CD4-positive, alpha-beta memory T cell (primary cell): ENCODE measurements around the gene TTPAL. TPM values are rescaled to one million over a fixed set of nuclear protein-coding genes. Genes with fewer than 3 reads are reported as not detected.

Source experiments
- CTCF ChIA-PET: fragments of 350-600 bp; sonication (Branson Sonifier 250); formaldehyde crosslinking; loops from one replicate; lab custom pipeline; 2021; ENCODE audit warnings: inconsistent platforms; ENCODE audit not compliant: partially characterized antibody; lab: Charles Lee
- POLR2A ChIA-PET: fragments of 350-600 bp; sonication (Branson Sonifier 250); formaldehyde crosslinking; loops from one replicate; lab custom pipeline; 2021; ENCODE audit not compliant: partially characterized antibody; lab: Charles Lee
- DNase-seq, 5 donors: peaks; one replicate each; pipeline versions ENCODE4 v3.0.0 to v3.0.0-alpha.2; 2020 to 2022; ENCODE audit warnings: mixed read lengths in 1 of 5
- H3K27ac ChIP-seq: one replicate; pipeline ENCODE4 v1.7.0; 2013; ENCODE audit warnings: low read depth, low read length
- H3K27me3 ChIP-seq: 2 replicates; pipeline ENCODE4 v1.7.0; 2013; ENCODE audit warnings: mild to moderate bottlenecking, low read length, moderate library complexity; ENCODE audit not compliant: insufficient read depth
- H3K36me3 ChIP-seq: 2 replicates; pipeline ENCODE4 v1.7.0; 2013; ENCODE audit warnings: mild to moderate bottlenecking, low read length, moderate library complexity; ENCODE audit not compliant: insufficient read depth
- H3K4me1 ChIP-seq: 2 replicates; pipeline ENCODE4 v1.7.0; 2013; ENCODE audit warnings: mild to moderate bottlenecking, low read length, moderate library complexity; ENCODE audit not compliant: insufficient read depth
- H3K4me3 ChIP-seq, 2 donors: one replicate each; pipeline ENCODE4 v1.7.0; 2013; ENCODE audit warnings: low read length in 2 of 2, mild to moderate bottlenecking in 1 of 2
- H3K9me3 ChIP-seq, 2 donors: one replicate each; pipeline ENCODE4 v1.7.0; 2013; ENCODE audit warnings: low read length in 2 of 2, control low read depth in 1 of 2; ENCODE audit not compliant: control insufficient read depth in 1 of 2
- H3K27ac Mint-ChIP-seq, 7 donors: one replicate each; pipeline ENCODE4 v1.8.0; 2020 to 2021; ENCODE audit warnings: mixed read lengths in 7 of 7, mild to moderate bottlenecking in 6 of 7, inconsistent platforms in 3 of 7, moderate library complexity in 3 of 7
- H3K27me3 Mint-ChIP-seq, 2 donors: one replicate each; pipeline ENCODE4 v1.8.0; 2020 to 2021; ENCODE audit warnings: mixed read lengths in 2 of 2
- H3K36me3 Mint-ChIP-seq, 2 donors: one replicate each; pipeline ENCODE4 v1.8.0; 2020 to 2021; ENCODE audit warnings: mixed read lengths in 2 of 2, inconsistent platforms in 1 of 2, mild to moderate bottlenecking in 1 of 2
- H3K4me1 Mint-ChIP-seq, 4 donors: one replicate each; pipeline ENCODE4 v1.8.0; 2020 to 2021; ENCODE audit warnings: mixed read lengths in 4 of 4, mild to moderate bottlenecking in 1 of 4
- H3K4me3 Mint-ChIP-seq, 8 donors: one replicate each; pipeline ENCODE4 v1.8.0; 2020 to 2021; ENCODE audit warnings: mixed read lengths in 8 of 8, mild to moderate bottlenecking in 7 of 8, moderate library complexity in 6 of 8, inconsistent platforms in 3 of 8
- H3K9me3 Mint-ChIP-seq, 8 donors: one replicate each; pipeline ENCODE4 v1.8.0; 2020 to 2021; ENCODE audit warnings: mixed read lengths in 8 of 8, mild to moderate bottlenecking in 5 of 8, inconsistent platforms in 3 of 8, moderate library complexity in 1 of 8
- intact Hi-C: fragments of 100-400 bp; cut with micrococcal nuclease; formaldehyde crosslinking; loops from one replicate; pipeline ENCODE4 v1.15.1; 2023
- polyA plus RNA-seq, 2 donors: library from polyadenylated mRNA; unstranded; fragments of 300-500 nt; fragmentation: Illumina TruSeq; gene quantifications; one replicate each; pipeline ENCODE4 v1.2.3, GENCODE V29; 2021
- total RNA-seq, 2 experiments: library from RNA; stranded (reverse); gene quantifications; one replicate each; pipeline ENCODE4 v1.2.3, GENCODE V29; 2021

Gene TTPAL
- total RNA-seq (10 to 100 TPM; 17.5 to 18.9 TPM), polyA plus RNA-seq (10 to 100 TPM in 1 of 2 donors, 1 to 10 TPM in 1; 5.7 to 12.3 TPM)

- H3K36me3 Mint-ChIP-seq, result peaks cover 7 to 16% of the 10 kb centered on the region in 2 donors
- intact Hi-C loops, result loop anchor here (2.0 to 5.0 kb wide), 2 partner anchors 47 to 264 kb away; partner anchors contain the start of genes OSER1 and SERINC3
- peak within 1 kb of the TSS; percentile 53 to 72 for H3K4me3 ChIP-seq
- ChIA-PET POLR2A (interaction anchor here (0.6 to 1.9 kb wide), 20 partner anchors 9 to 390 kb away, joined by 3 to 27 read pairs (median 3); partner anchors contain the start of genes OSER1 and SERINC3), CTCF (interaction anchor here (0.9 to 2.1 kb wide), 5 partner anchors 12 to 258 kb away, joined by 3 to 9 read pairs (median 5); partner anchors contain the start of gene SERINC3)
- H3K27ac ChIP-seq, result peak within 1 kb of the TSS; percentile 95
- H3K4me1 ChIP-seq, result peaks cover 17% of the 10 kb centered on the region
- peak; percentile 85 to 89 (median 89) for DNase-seq
- H3K4me3 Mint-ChIP-seq, result peak within 1 kb of the TSS; percentile 88 to 94 (median 92)
- no peaks in the 10 kb centered on the region for H3K27me3 Mint-ChIP-seq
- H3K27ac Mint-ChIP-seq, result peak within 1 kb of the TSS; percentile 92 to 99 (median 96)
- peaks cover 6% of the 10 kb centered on the region for H3K36me3 ChIP-seq
- H3K27me3 ChIP-seq, result no peaks in the 10 kb centered on the region
- H3K9me3 Mint-ChIP-seq, result no peaks in the 10 kb centered on the region
- no peaks in the 10 kb centered on the region for H3K9me3 ChIP-seq
- peaks cover 13 to 32% (median 25%) of the 10 kb centered on the region in 4 donors for H3K4me1 Mint-ChIP-seq
These were observed at the start of gene TTPAL for GRCh38 chr20:44475694-44476560. TTPAL (plus strand) TSS chr20:44475874; CDS start chr20:44480000, 4,126 bp downstream.

- no peaks in the 10 kb centered on the region for H3K9me3 ChIP-seq
These were observed 49.8 kb upstream of the TTPAL start for GRCh38 chr20:44425923-44426322.

GRCh38 chr20:44426879-44427790, 48.5 kb upstream of the TTPAL start:
- Mint-ChIP-seq H3K27ac (peak overlapping the region in 1 of 7 donors; percentile 2), H3K4me1 (no peaks in the 10 kb centered on the region), H3K9me3 (no peaks in the 10 kb centered on the region), H3K36me3 (no peaks in the 10 kb centered on the region), H3K4me3 (no peak overlapping the region), H3K27me3 (peaks cover 6 to 16% of the 10 kb centered on the region in 2 donors)
- H3K36me3 ChIP-seq, result no peaks in the 10 kb centered on the region
- H3K4me3 ChIP-seq, result no peak overlapping the region
- ChIA-PET CTCF (no interaction called here), POLR2A (no interaction called here)
- no peak for DNase-seq
- H3K27ac ChIP-seq, result no peak overlapping the region
- no peaks in the 10 kb centered on the region for H3K9me3 ChIP-seq
- intact Hi-C loops, result no loop called here
- H3K4me1 ChIP-seq, result no peaks in the 10 kb centered on the region
- no peaks in the 10 kb centered on the region for H3K27me3 ChIP-seq

More at GRCh38 chr20:44425923-44426322, 49.8 kb upstream of the TTPAL start:
- Mint-ChIP-seq H3K9me3 (no peaks in the 10 kb centered on the region), H3K4me3 (no peak overlapping the region), H3K27me3 (peaks cover 9 to 18% of the 10 kb centered on the region in 2 donors), H3K4me1 (no peaks in the 10 kb centered on the region), H3K36me3 (no peaks in the 10 kb centered on the region), H3K27ac (no peak overlapping the region)
- no peaks in the 10 kb centered on the region for H3K27me3 ChIP-seq
- H3K4me3 ChIP-seq, result no peak overlapping the region
- no peak overlapping the region for H3K27ac ChIP-seq
- ChIA-PET POLR2A (no interaction called here), CTCF (no interaction called here)
- intact Hi-C loops, result no loop called here
- H3K36me3 ChIP-seq, result no peaks in the 10 kb centered on the region
- DNase-seq, result no peak
- H3K4me1 ChIP-seq, result no peaks in the 10 kb centered on the region

- CTCF ChIA-PET, result no interaction called here
- Mint-ChIP-seq H3K4me3 (no peak overlapping the region), H3K36me3 (no peaks in the 10 kb centered on the region), H3K4me1 (no peaks in the 10 kb centered on the region), H3K9me3 (no peaks in the 10 kb centered on the region), H3K27me3 (peaks cover 8 to 17% of the 10 kb centered on the region in 2 donors), H3K27ac (peak overlapping the region in 1 of 7 donors; percentile 2)
- Histone ChIP-seq H3K4me1 (no peaks in the 10 kb centered on the region), H3K9me3 (no peaks in the 10 kb centered on the region), H3K4me3 (no peak overlapping the region), H3K36me3 (no peaks in the 10 kb centered on the region), H3K27me3 (no peaks in the 10 kb centered on the region), H3K27ac (no peak overlapping the region)
- no peak for DNase-seq
- intact Hi-C loops, result no loop called here
- POLR2A ChIA-PET, result no interaction called here
These were observed 47.9 kb upstream of the TTPAL start for GRCh38 chr20:44427804-44428173.

- CTCF ChIA-PET, result no interaction called here
- intact Hi-C loops, result no loop called here
These were observed 47.3 kb upstream of the TTPAL start for GRCh38 chr20:44428174-44429016.

GRCh38 chr20:44429017-44429339, 46.7 kb upstream of the TTPAL start:
- H3K36me3 ChIP-seq, result no peaks in the 10 kb centered on the region
- Mint-ChIP-seq H3K4me3 (no peak overlapping the region), H3K27ac (no peak overlapping the region), H3K27me3 (peaks cover 6 to 20% of the 10 kb centered on the region in 2 donors), H3K9me3 (no peaks in the 10 kb centered on the region), H3K4me1 (no peaks in the 10 kb centered on the region), H3K36me3 (no peaks in the 10 kb centered on the region)
- no peak for DNase-seq
- H3K4me1 ChIP-seq, result no peaks in the 10 kb centered on the region
- H3K9me3 ChIP-seq, result no peaks in the 10 kb centered on the region
- H3K4me3 ChIP-seq, result no peak overlapping the region
- H3K27ac ChIP-seq, result no peak overlapping the region
- intact Hi-C loops, result no loop called here
- POLR2A ChIA-PET, result no interaction called here
- CTCF ChIA-PET, result no interaction called here
- no peaks in the 10 kb centered on the region for H3K27me3 ChIP-seq

More at GRCh38 chr20:44428174-44429016, 47.3 kb upstream of the TTPAL start:
- H3K9me3 ChIP-seq, result no peaks in the 10 kb centered on the region
- no peaks in the 10 kb centered on the region for H3K4me1 ChIP-seq
- no peak overlapping the region for H3K27ac ChIP-seq
- Mint-ChIP-seq H3K36me3 (no peaks in the 10 kb centered on the region), H3K27me3 (peaks cover 8 to 20% of the 10 kb centered on the region in 2 donors), H3K27ac (no peak overlapping the region), H3K9me3 (no peaks in the 10 kb centered on the region), H3K4me1 (no peaks in the 10 kb centered on the region), H3K4me3 (no peak overlapping the region)
- DNase-seq, result no peak
- POLR2A ChIA-PET, result no interaction called here
- no peaks in the 10 kb centered on the region for H3K27me3 ChIP-seq
- no peak overlapping the region for H3K4me3 ChIP-seq
- no peaks in the 10 kb centered on the region for H3K36me3 ChIP-seq
